SU-DHL-6 (cell line): ENCODE data around the gene C1orf210.

Experiments
- H2AFZ ChIP-seq: fragments of 200-600 bp; sonication (generic); 2 replicates; pipeline ENCODE4 v1.6.1; 2014; ENCODE audit warnings: low read depth, mild to moderate bottlenecking, moderate library complexity, mixed read lengths, antibody characterized with exemption, low read length; ENCODE audit not compliant: severe bottlenecking
- H3F3A ChIP-seq: fragments of 200-600 bp; shearing (Covaris generic); 2 replicates; pipeline ENCODE4 v1.6.0; 2016; ENCODE audit warnings: antibody characterized with exemption, mild to moderate bottlenecking; ENCODE audit not compliant: insufficient read depth
- H3K27ac ChIP-seq: fragments of 200-600 bp; sonication (generic); 2 replicates; pipeline ENCODE4 v1.5.1; 2016; ENCODE audit warnings: low read depth, mild to moderate bottlenecking, low read length, moderate library complexity, mixed read lengths
- H3K27me3 ChIP-seq: fragments of 200-600 bp; sonication (generic), shearing (Covaris generic); 2 replicates; pipeline ENCODE4 v1.6.0; 2014; ENCODE audit warnings: mild to moderate bottlenecking, low read length
- H3K36me3 ChIP-seq: fragments of 200-600 bp; sonication (generic); 2 replicates; pipeline ENCODE4 v1.6.1; 2014; ENCODE audit warnings: mild to moderate bottlenecking, low read length, mixed read lengths
- H3K4me2 ChIP-seq: fragments of 300-600, 200-600 bp; shearing (Covaris generic), sonication (generic); 2 replicates; pipeline ENCODE4 v1.6.0; 2014; ENCODE audit warnings: low read length, low read depth, mild to moderate bottlenecking; ENCODE audit not compliant: poor library complexity, severe bottlenecking
- H3K4me3 ChIP-seq: fragments of 200-600 bp; sonication (generic); 2 replicates; pipeline ENCODE4 v1.5.1; 2014; ENCODE audit warnings: antibody characterized with exemption, low read length, mild to moderate bottlenecking, mixed read lengths; ENCODE audit not compliant: insufficient read depth, poor library complexity, severe bottlenecking
- H3K79me2 ChIP-seq: fragments of 200-600 bp; sonication (generic); 2 replicates; pipeline ENCODE4 v1.6.1; 2014; ENCODE audit warnings: mild to moderate bottlenecking, low read length, moderate library complexity; ENCODE audit not compliant: insufficient read depth
- H3K9ac ChIP-seq: fragments of 200-600 bp; sonication (generic); 2 replicates; pipeline ENCODE4 v1.7.0; 2014; ENCODE audit warnings: mild to moderate bottlenecking, low read length
- H3K9me2 ChIP-seq: fragments of 200-600 bp; sonication (generic); replicated peaks from 2 replicates; pipeline ENCODE4 v1.6.1; 2014; ENCODE audit warnings: low read length; ENCODE audit not compliant: insufficient read depth
- H3K9me3 ChIP-seq: fragments of 200-600 bp; sonication (generic); 2 replicates; pipeline ENCODE4 v1.6.1; 2014; ENCODE audit warnings: low read length, mixed read lengths; ENCODE audit not compliant: insufficient read depth
- H4K20me1 ChIP-seq: fragments of 200-600 bp; sonication (generic); 2 replicates; pipeline ENCODE4 v1.6.1; 2014; ENCODE audit warnings: low read depth, mild to moderate bottlenecking, antibody characterized with exemption, low read length, moderate library complexity, mixed read lengths
- EZH2phosphoT487 ChIP-seq: fragments of 200-600 bp; sonication (generic), shearing (Covaris generic); conservative IDR thresholded peaks from 2 replicates; pipeline ENCODE4 v1.6.1; 2018; ENCODE audit warnings: mild to moderate bottlenecking, antibody characterized with exemption, low read length, moderate library complexity, mixed read lengths
- TF ChIP-seq, protein P1 (sequence below): fragments of 200-600 bp; sonication (generic); IDR thresholded peaks from one replicate; pipeline ENCODE4 v1.5.1; 2017; ENCODE audit warnings: antibody characterized with exemption, mild to moderate bottlenecking, low read length, moderate library complexity; ENCODE audit not compliant: insufficient read depth, poor library complexity, severe bottlenecking

Gene C1orf210

DNA sequence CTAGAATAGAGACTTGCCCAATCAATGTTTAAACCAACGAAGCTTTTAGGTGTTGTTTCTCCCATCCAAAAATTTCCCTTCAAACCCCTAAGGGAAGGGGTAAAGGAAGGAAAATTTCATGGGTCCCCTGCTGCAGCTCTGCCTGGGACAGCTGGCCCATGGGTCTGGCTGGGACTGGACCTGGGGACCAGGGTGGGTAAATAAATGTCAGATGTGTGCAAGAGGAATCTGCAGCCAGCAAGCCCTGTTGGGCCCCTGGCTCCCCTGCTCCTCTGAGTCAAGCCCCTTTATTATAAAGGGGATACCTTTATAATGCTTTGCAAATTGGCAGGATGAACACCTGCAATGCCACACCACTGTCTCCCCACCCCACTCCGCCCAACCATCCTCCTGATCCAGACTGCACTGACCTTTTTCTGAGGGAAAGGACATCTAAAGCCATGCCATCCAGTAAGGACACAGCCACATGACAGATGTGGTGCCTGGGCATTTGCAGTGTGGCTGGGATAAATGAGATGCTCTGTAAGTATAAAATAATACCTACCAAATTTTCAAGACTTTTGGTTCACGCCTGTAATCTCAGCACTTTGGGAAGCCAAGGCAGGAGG, 17.5 kb downstream of the C1orf210 start:
- Histone ChIP-seq H3K79me2 (no peaks in the 10 kb centered on the region), H3K9me2 (no peaks in the 10 kb centered on the region), H3K4me2 (no peak overlapping the region), H3K36me3 (no peaks in the 10 kb centered on the region), H4K20me1 (no peaks in the 10 kb centered on the region), H3K9me3 (peaks cover 5% of the 10 kb centered on the region; the same call in 1 of the 2 replicates), H3K4me3 (no peak overlapping the region), H3K9ac (no peak overlapping the region), H3K27ac (no peak overlapping the region), H2AFZ (no peak overlapping the region), H3F3A (no peaks in the 10 kb centered on the region), H3K27me3 (0 out of 2 replicates have a peak, but pooled peaks cover 2% of the 10 kb centered on the region)
- TF ChIP-seq EZH2phosphoT487, result no peak
- TF ChIP-seq, protein P1, sequence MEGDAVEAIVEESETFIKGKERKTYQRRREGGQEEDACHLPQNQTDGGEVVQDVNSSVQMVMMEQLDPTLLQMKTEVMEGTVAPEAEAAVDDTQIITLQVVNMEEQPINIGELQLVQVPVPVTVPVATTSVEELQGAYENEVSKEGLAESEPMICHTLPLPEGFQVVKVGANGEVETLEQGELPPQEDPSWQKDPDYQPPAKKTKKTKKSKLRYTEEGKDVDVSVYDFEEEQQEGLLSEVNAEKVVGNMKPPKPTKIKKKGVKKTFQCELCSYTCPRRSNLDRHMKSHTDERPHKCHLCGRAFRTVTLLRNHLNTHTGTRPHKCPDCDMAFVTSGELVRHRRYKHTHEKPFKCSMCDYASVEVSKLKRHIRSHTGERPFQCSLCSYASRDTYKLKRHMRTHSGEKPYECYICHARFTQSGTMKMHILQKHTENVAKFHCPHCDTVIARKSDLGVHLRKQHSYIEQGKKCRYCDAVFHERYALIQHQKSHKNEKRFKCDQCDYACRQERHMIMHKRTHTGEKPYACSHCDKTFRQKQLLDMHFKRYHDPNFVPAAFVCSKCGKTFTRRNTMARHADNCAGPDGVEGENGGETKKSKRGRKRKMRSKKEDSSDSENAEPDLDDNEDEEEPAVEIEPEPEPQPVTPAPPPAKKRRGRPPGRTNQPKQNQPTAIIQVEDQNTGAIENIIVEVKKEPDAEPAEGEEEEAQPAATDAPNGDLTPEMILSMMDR, result no peak

DNA sequence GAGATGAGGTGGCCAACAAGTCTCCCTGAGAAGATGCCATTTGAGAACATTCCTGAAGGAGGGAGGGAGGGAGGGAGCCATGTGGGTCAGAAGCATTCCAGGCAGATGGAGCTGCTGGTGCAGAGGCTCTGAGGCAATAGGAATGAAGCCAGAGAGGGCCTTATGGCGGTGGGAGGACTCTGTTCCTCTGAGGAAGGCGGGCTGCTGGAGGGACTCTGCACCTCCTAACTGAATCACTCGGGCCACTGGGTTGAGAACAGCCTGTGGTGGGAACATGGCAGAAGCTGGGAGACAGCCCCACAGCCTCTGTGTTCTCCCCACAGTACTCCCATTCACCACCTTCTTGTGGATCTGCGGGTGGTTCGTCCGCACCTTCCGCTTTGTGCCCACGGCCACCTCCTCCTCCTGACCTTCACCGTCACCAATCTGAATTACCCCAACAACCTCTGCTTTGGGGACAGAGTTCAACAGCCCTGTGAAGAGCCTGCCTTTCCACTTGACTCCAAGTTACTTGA, 18.0 kb downstream of the C1orf210 start:
- Histone ChIP-seq H3K27me3 (0 out of 2 replicates have a peak, but pooled peaks cover 2% of the 10 kb centered on the region), H3K27ac (no peak overlapping the region), H4K20me1 (no peaks in the 10 kb centered on the region), H3K9me2 (no peaks in the 10 kb centered on the region), H2AFZ (no peak overlapping the region), H3K36me3 (no peaks in the 10 kb centered on the region), H3K9me3 (peaks cover 8% of the 10 kb centered on the region; the same call in 1 of the 2 replicates), H3F3A (no peaks in the 10 kb centered on the region), H3K4me3 (no peak overlapping the region), H3K79me2 (no peaks in the 10 kb centered on the region), H3K9ac (no peak overlapping the region), H3K4me2 (no peak overlapping the region)
- TF ChIP-seq, protein P1, result no peak
- TF ChIP-seq EZH2phosphoT487, result no peak

DNA sequence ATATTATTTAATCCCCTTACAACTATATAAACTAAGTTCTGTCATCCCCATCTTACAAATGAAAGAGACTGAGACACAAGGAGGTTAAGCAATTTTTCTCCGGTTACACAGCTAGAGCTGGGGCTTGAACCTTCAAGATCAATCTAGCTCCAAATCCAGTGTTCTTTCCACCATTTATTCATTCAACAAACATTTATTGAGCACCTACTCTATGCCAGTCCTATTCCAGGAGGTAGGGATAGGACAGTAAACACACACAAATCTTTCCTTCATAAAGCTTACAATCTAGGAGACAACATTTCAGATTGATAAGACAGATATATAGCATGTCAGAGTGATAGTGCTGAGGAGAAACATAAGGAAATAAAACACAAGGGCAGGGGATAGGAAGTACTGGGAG, 18.5 kb downstream of the C1orf210 start:
- Histone ChIP-seq H4K20me1 (no peaks in the 10 kb centered on the region), H2AFZ (no peak overlapping the region), H3K4me3 (no peak overlapping the region), H3K9me2 (no peaks in the 10 kb centered on the region), H3K79me2 (no peaks in the 10 kb centered on the region), H3K36me3 (no peaks in the 10 kb centered on the region), H3K9me3 (peaks cover 8% of the 10 kb centered on the region; the same call in 1 of the 2 replicates), H3K27me3 (0 out of 2 replicates have a peak, but pooled peaks cover 2% of the 10 kb centered on the region), H3K27ac (no peak overlapping the region), H3K9ac (no peak overlapping the region), H3F3A (no peaks in the 10 kb centered on the region), H3K4me2 (no peak overlapping the region)
- TF ChIP-seq, protein P1, result no peak
- TF ChIP-seq EZH2phosphoT487, result no peak
